ENCODE measurements around the gene BSN.

BSN gene

DNA sequence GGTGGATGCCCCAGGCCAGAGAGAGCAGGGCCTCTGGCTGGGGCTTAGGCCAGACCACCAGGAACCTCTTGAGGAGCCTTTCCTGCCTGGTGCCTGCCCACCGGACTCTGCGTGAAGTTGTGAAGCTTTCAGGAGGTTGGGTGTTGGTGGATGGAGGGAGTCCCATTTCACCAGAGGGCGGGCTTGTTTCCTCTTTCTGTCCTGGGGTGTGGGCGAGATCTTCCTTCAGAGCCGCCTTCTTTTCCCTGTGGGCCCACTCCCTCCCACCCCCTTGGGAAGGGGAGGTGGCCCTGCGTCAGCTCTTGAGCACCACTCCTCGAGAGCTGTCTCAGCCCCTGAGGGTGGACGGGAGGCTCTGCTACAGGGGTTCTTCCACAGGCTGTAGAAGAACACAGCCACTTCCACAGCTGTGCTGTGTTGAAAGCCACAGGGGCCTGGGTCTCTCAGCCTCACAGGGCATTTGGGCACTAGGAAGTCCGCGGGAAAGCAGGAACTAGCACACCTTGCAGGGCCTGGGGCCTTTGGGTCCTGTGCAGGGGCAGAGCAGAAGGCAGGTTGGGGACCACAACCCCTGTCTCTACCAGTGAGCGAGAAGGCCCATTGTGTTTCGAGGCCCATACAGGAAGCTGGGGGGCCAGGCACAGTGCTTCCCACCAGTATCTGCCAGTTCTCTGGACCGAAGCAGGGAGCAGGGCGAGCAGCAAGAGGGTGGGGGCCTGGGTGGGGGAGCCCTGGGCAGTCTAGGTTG is 163.1 kb downstream of the BSN start:
- ATAC-seq (ENCODE audit: insufficient read depth, low read depth) (no peak), DNase-seq (no peak)
- Histone ChIP-seq H3K36me3 (ENCODE audit: insufficient read depth, low read length) (peaks cover 51% of the 10 kb centered on the region), H3K4me1 (ENCODE audit: insufficient read depth, low read length) (peaks cover 43% of the 10 kb centered on the region), H3K9me3 (ENCODE audit: insufficient read depth, low read length, severe bottlenecking) (no peaks in the 10 kb centered on the region), H3K27ac (ENCODE audit: low read length) (no peak overlapping the region), H3K79me2 (ENCODE audit: insufficient read depth, low read length) (peaks cover 14% of the 10 kb centered on the region), H3K9ac (ENCODE audit: low read depth, low read length) (no peak overlapping the region), H3K27me3 (ENCODE audit: insufficient read depth, low read length, poor library complexity) (no peaks in the 10 kb centered on the region), H3K4me2 (ENCODE audit: insufficient read depth, low read length) (no peak overlapping the region), H2AFZ (ENCODE audit: low read depth, low read length) (no peak overlapping the region), H3K4me3 (ENCODE audit: low read depth in 1 of 2, low read length in 2 of 2) (no peak overlapping the region), H4K20me1 (ENCODE audit: insufficient read depth, low read length) (peaks cover 28% of the 10 kb centered on the region)
- TF ChIP-seq EZH2 (IDR thresholded peaks at IDR 0.05; ENCODE audit: borderline replicate concordance, low read depth, low read length, severe bottlenecking): no peak
- TF ChIP-seq, protein P1, sequence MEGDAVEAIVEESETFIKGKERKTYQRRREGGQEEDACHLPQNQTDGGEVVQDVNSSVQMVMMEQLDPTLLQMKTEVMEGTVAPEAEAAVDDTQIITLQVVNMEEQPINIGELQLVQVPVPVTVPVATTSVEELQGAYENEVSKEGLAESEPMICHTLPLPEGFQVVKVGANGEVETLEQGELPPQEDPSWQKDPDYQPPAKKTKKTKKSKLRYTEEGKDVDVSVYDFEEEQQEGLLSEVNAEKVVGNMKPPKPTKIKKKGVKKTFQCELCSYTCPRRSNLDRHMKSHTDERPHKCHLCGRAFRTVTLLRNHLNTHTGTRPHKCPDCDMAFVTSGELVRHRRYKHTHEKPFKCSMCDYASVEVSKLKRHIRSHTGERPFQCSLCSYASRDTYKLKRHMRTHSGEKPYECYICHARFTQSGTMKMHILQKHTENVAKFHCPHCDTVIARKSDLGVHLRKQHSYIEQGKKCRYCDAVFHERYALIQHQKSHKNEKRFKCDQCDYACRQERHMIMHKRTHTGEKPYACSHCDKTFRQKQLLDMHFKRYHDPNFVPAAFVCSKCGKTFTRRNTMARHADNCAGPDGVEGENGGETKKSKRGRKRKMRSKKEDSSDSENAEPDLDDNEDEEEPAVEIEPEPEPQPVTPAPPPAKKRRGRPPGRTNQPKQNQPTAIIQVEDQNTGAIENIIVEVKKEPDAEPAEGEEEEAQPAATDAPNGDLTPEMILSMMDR (IDR thresholded peaks at IDR 0.05; ENCODE audit: borderline replicate concordance, extremely low read depth, low read length, poor library complexity, severe bottlenecking): no peak

DNA sequence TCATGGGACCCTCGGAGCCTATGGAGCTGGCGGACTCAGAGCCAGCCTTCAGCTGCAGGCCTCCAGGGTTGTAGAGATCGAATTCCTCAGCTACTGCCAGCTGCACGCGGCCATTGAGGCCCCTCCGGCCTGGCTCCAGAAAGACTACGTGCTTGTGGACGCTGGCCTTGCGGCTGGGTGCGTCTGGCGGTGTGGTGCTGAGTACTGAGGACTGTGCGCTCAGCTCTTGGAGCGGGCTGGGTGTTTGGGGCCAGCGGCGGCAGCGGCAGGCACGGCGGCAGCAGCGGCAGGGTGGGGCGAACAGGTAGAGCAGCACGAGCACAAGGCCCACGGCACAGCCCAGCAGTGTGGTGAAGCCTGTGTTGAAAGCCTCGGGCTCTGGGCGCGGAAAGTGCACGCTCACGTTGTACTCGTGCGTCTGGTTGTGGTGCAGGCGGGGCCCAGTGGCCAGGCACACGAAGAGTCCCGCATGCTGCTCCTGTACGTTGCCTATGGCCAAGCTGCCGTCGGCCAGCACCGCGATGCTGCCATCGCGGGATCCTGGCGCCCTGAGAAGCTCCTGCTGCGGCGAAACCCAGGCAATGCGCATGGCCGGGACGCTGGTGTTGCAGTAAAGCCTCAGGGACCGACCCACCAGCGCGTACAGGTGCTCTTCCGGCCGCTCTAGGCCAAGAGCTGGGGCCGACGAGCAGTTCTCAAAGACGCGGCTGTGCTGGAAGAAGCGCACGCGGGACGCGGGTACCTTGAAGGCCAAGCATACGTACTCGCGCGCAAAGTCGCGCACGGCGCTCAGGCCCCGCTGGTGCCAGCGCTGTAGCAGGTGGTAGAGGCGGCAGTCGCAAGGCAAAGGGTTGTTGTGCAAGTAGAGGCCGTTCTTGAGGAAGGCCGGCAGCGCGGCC is 163.9 kb downstream of the BSN start:
- Histone ChIP-seq H3K4me3 (ENCODE audit: low read depth in 1 of 2, low read length in 2 of 2) (no peak overlapping the region), H2AFZ (ENCODE audit: low read depth, low read length) (no peak overlapping the region), H3K4me2 (ENCODE audit: insufficient read depth, low read length) (peak overlapping the region; percentile 66), H4K20me1 (ENCODE audit: insufficient read depth, low read length) (peaks cover 36% of the 10 kb centered on the region), H3K79me2 (ENCODE audit: insufficient read depth, low read length) (peaks cover 22% of the 10 kb centered on the region), H3K9ac (ENCODE audit: low read depth, low read length) (no peak overlapping the region), H3K4me1 (ENCODE audit: insufficient read depth, low read length) (peaks cover 43% of the 10 kb centered on the region), H3K36me3 (ENCODE audit: insufficient read depth, low read length) (peaks cover 54% of the 10 kb centered on the region), H3K27ac (ENCODE audit: low read length) (no peak overlapping the region), H3K9me3 (ENCODE audit: insufficient read depth, low read length, severe bottlenecking) (no peaks in the 10 kb centered on the region), H3K27me3 (ENCODE audit: insufficient read depth, low read length, poor library complexity) (no peaks in the 10 kb centered on the region)
- ATAC-seq (ENCODE audit: insufficient read depth, low read depth): no peak
- TF ChIP-seq EZH2 (IDR thresholded peaks at IDR 0.05; ENCODE audit: borderline replicate concordance, low read depth, low read length, severe bottlenecking): no peak
- TF ChIP-seq, protein P1 (IDR thresholded peaks at IDR 0.05; ENCODE audit: borderline replicate concordance, extremely low read depth, low read length, poor library complexity, severe bottlenecking): no peak
- no peak for DNase-seq

DNA sequence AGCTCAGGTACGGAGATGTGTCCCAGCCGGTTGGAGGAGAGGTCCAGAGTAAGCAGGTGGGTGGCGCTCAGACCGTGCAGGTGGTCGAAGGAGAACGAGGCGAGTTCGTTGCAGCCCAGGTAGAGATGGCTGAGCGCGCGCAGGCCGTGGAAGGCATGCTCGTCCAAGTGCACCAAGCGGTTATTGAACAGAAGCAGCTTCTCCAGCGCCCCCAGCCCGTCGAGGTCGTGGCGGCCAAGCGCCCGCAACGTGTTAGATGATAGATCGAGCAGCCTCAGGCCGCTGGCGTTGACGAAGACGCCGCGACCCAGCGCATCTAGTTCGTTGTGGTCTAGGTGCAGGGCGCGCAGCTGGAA is 164.6 kb downstream of the BSN start:
- peak overlapping the region; percentile 66 for H3K4me2 ChIP-seq (ENCODE audit: insufficient read depth, low read length)
- H3K4me3 ChIP-seq (ENCODE audit: low read depth in 1 of 2, low read length in 2 of 2): peak overlapping the region in 1 of 2 experiments; percentile 54; a peak in 2 of 4 replicates
- H3K9ac ChIP-seq (ENCODE audit: low read depth, low read length): peak overlapping the region; percentile 37
- ATAC-seq (ENCODE audit: insufficient read depth, low read depth) (no peak), DNase-seq (no peak)
- peaks cover 28% of the 10 kb centered on the region for H3K79me2 ChIP-seq (ENCODE audit: insufficient read depth, low read length)
- no peaks in the 10 kb centered on the region for H3K27me3 ChIP-seq (ENCODE audit: insufficient read depth, low read length, poor library complexity)
- peaks cover 39% of the 10 kb centered on the region for H4K20me1 ChIP-seq (ENCODE audit: insufficient read depth, low read length)
- H3K27ac ChIP-seq (ENCODE audit: low read length): no peak overlapping the region
- H3K4me1 ChIP-seq (ENCODE audit: insufficient read depth, low read length): peaks cover 42% of the 10 kb centered on the region
- H3K36me3 ChIP-seq (ENCODE audit: insufficient read depth, low read length): peaks cover 49% of the 10 kb centered on the region
- H2AFZ ChIP-seq (ENCODE audit: low read depth, low read length): no peak overlapping the region
- no peak for TF ChIP-seq EZH2 (IDR thresholded peaks at IDR 0.05; ENCODE audit: borderline replicate concordance, low read depth, low read length, severe bottlenecking)
- TF ChIP-seq, protein P1 (IDR thresholded peaks at IDR 0.05; ENCODE audit: borderline replicate concordance, extremely low read depth, low read length, poor library complexity, severe bottlenecking): no peak
- H3K9me3 ChIP-seq (ENCODE audit: insufficient read depth, low read length, severe bottlenecking): no peaks in the 10 kb centered on the region

Data from DND-41 (cell line).